Hematopoietic multipotent progenitor cell treated with erythropoietin and hydrocortisone succinate and interleukin-3 and kit ligand, for 17 days (in vitro differentiated cells): ENCODE results near the gene CCDC85C.

Experiments
- DNase-seq: peaks from one replicate; pipeline ENCODE4 v3.0.0-alpha.2; 2015; ENCODE audit warnings: low spot score

The CCDC85C gene

GRCh38 chr14:99522025-99522401, 82.0 kb downstream of the CCDC85C start:
- DNase-seq: no peak

GRCh38 chr14:99521176-99522024, 82.6 kb downstream of the CCDC85C start:
- DNase-seq: no peak

GRCh38 chr14:99520571-99521081, 83.4 kb downstream of the CCDC85C start:
- DNase-seq: no peak

- DNase-seq: no peak
Observed at GRCh38 chr14:99519931-99520421, 84.0 kb downstream of the CCDC85C start.

GRCh38 chr14:99519347-99519881, 84.6 kb downstream of the CCDC85C start:
- no peak for DNase-seq

- DNase-seq: peak; percentile 70
Observed at GRCh38 chr14:99518441-99519346, 85.3 kb downstream of the CCDC85C start.

- DNase-seq: no peak
Observed at GRCh38 chr14:99517643-99518381, 86.2 kb downstream of the CCDC85C start.

- no peak for DNase-seq
Observed at GRCh38 chr14:99516871-99517642, 87.0 kb downstream of the CCDC85C start.

GRCh38 chr14:99516156-99516870, 87.7 kb downstream of the CCDC85C start:
- DNase-seq: no peak

GRCh38 chr14:99515301-99516155, 88.5 kb downstream of the CCDC85C start:
- no peak for DNase-seq

- DNase-seq: no peak
Observed at GRCh38 chr14:99514552-99515300, 89.3 kb downstream of the CCDC85C start.

- no peak for DNase-seq
Observed at GRCh38 chr14:99513946-99514551, 90.0 kb downstream of the CCDC85C start.

- DNase-seq: no peak
Observed at GRCh38 chr14:99513183-99513694, 90.8 kb downstream of the CCDC85C start.

- no peak for DNase-seq
Observed at GRCh38 chr14:99512571-99513182, 91.3 kb downstream of the CCDC85C start.

GRCh38 chr14:99512110-99512449, 91.9 kb downstream of the CCDC85C start:
- no peak for DNase-seq

- DNase-seq: no peak
Observed at GRCh38 chr14:99511421-99512109, 92.4 kb downstream of the CCDC85C start.
